Fibroblast of villous mesenchyme (primary cell): ENCODE measurements around the gene CDX2. TPM values are rescaled to one million over a fixed set of nuclear protein-coding genes. Genes with fewer than 3 reads are reported as not detected.

Experiments used
- DNase-seq: peaks from one replicate; pipeline ENCODE4 v3.0.0-alpha.2; 2010; ENCODE audit warnings: low read depth
- H3K4me3 ChIP-seq: 2 replicates; pipeline ENCODE4 v1.5.1; 2011; ENCODE audit warnings: low read depth, mild to moderate bottlenecking, low read length
- total RNA-seq: library from RNA; depleted of rRNA; stranded (reverse); fragments of >200 nt; gene quantifications from 2 replicates; pipeline ENCODE4 v1.2.3, GENCODE V29; 2012
- TF ChIP-seq, protein P1 (sequence below): IDR thresholded peaks from 2 replicates; pipeline ENCODE4 v1.5.1; 2012; ENCODE audit warnings: low read depth, mild to moderate bottlenecking, low read length; ENCODE audit not compliant: insufficient read depth

The CDX2 gene
- total RNA-seq, 1 donor: not detected

DNA sequence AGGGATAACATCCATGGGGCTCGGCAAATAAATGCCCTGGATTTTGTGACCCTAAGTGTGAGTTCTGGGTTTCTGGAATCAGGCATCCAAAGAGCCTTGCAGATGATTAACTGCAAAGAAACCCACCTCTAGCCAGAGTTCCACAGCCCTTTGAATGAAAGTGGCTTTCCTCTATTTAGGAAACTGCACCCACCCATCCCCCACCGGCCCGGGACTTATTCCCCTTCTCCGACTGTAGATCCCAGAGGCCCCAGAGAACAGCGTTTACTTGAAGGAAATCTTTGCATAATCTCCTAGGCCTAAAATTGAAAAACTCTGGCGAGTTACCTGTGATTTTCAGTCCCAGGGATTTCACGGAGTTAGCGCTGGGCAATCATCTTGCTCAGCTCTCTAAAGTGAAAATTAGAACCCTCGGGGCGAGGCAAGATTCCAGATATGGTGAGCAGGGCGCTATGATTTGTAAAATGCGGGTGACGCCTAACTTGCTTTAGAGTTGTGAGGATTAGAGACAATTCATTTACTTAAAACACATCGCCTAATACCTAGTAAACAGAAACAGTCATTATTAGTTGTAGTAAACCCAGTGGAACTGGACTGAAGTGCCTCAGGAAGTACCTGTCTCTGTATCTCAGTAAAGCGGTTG lies 10.0 kb upstream of the CDX2 start:
- no peak overlapping the region for H3K4me3 ChIP-seq
- DNase-seq: no peak

DNA sequence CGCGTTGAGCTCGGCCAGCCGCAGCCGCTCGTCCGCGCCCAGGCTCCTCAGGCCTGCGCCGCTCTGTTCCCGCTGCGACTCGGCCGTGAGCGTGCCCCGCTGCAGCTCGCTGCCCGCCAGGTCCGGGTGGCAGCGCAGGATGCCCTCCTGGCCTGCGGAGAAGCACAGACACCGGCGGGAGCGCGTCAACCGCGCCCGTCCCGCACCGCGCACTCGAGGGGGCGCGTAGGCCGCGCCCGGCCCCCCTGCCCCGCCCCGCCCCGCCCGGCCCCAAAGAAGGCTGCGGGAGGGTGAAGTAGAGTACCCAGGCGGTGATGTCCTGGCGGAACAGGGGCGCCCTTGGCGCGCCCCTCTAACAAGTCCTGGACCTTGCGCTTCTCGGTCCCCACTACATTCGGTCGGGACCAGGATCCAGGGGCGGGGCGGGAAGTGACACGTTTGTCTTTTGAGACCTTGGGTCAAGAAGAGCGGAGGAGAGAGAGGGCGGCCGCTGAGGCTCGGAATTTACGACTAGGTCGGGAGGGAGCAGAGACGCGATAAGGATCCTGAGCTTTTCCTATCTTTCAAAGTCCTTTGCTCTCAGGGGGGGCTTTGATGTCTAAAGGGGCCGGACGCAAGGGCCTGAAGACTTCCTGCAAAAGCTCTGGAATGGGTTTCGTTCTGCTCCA lies 9.3 kb upstream of the CDX2 start:
- no peak for DNase-seq
- no peak overlapping the region for H3K4me3 ChIP-seq
- TF ChIP-seq, protein P1, sequence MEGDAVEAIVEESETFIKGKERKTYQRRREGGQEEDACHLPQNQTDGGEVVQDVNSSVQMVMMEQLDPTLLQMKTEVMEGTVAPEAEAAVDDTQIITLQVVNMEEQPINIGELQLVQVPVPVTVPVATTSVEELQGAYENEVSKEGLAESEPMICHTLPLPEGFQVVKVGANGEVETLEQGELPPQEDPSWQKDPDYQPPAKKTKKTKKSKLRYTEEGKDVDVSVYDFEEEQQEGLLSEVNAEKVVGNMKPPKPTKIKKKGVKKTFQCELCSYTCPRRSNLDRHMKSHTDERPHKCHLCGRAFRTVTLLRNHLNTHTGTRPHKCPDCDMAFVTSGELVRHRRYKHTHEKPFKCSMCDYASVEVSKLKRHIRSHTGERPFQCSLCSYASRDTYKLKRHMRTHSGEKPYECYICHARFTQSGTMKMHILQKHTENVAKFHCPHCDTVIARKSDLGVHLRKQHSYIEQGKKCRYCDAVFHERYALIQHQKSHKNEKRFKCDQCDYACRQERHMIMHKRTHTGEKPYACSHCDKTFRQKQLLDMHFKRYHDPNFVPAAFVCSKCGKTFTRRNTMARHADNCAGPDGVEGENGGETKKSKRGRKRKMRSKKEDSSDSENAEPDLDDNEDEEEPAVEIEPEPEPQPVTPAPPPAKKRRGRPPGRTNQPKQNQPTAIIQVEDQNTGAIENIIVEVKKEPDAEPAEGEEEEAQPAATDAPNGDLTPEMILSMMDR: no peak

More for the DNA sequence above, 10.0 kb upstream of the CDX2 start:
- TF ChIP-seq, protein P1: no peak

DNA sequence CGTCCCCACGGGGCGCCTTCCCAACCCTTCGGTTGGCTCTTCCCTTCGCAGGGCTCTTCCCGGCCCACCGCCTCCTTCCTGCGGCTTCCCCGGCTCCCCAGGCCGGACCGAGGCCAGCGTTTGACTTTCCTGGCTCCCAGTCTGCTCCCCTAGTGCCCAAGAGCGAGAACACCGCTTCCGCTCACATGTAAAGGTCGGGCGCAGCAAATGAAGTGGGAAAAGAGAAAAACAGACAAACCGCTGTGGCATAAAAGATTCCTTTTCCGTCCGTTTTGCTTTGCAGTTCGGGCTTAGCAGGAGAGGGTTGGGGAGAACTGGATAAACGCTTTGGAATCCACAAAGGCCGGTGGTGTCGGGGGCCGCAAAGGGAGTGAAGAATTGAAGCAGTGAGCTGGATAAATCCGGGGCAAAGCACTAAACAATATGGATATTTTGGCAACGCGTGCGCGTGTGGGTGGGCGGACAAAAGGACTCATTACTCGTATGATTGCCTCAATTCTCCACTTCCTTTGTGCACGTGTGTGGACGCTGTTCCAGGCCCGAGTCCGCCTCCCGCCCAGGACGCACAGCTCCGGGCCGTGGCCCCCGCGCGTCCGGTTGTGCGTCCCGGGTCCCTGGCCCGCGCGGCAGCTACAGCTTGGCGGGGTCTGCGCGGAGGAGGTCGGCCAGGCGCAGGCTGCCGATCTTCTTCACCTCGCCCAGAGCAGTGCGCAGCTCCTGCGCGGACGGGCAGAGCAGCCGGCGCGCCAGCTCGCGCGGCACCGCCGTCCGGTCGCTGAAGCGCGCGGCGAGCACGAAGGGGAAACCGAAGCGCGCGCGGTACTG lies 8.6 kb upstream of the CDX2 start:
- TF ChIP-seq, protein P1: no peak
- no peak for DNase-seq
- H3K4me3 ChIP-seq: no peak overlapping the region

DNA sequence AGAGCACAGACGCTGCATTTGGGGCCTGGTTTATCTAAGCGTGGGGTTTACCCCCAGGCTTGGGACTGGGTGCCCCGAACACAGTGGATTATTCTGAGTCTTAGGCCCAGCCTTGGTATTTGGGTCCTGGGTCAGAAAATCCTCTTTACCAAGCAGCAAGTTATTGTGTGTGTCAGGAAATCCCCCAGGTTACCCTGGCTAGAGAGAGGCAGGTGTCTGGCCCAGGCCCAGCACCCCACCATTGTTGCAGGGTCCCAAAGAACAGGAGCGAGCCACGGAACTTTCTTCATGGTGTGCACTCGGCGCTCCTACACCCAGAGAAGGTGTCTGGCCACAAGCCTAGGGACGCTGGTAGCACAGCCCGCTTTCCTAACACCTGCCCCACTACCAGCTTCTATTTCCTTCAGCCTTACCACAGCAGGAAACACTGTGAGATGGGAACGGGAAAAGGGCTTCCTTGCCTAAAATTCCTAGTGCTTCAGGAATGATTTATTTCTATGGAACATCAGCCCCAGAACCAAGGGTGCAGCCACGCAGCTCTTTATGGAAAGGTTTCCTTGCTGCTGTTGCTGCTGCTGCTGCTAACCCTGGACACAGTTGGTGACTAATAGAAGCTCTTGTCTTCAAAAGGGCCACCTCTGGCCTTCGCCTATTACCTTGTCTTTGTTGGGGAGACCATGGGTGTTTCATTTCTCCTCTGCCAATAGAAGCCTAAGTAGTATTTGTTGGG lies 7.4 kb upstream of the CDX2 start:
- no peak overlapping the region for H3K4me3 ChIP-seq
- no peak for DNase-seq
- TF ChIP-seq, protein P1: no peak

DNA sequence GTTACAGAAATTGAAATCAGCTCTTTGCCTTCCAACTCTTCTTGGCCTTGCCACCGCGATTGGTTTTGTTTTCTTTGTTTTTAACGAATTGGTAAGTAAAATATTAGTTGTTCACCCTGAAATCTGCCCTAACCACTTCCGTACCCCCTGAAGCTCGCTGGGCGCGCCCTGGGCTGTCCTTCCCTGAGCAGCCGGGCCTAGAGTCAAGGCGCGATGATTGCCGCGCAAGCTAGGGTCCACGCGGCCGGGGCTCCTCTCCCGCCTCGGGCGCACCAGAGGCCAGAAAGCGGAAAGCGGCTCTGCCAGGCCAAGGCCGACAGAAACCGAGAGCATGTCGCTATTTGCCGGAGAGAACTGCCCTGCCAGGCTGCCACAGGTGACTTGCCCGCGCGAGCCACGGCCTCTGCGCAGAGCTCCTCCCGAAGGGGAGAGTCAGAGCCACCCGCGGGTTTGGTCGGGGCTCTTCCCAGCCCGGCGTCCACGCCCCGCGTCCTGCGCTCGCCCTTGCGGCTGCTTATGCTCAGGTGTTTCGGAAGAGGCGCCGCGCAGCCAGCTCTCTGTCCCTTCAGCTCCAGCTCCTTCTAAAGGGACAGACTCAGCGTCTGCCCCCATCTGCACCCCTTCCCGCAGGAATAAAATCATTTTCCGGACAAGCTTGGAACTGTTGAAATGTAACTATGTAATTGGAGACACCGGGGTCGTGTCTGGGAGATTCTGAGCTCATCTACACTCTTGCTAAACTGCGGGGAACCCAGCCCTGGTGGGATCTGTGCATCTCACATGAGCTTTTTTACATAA lies 6.6 kb upstream of the CDX2 start:
- no peak overlapping the region for H3K4me3 ChIP-seq
- TF ChIP-seq, protein P1: no peak
- no peak for DNase-seq

DNA sequence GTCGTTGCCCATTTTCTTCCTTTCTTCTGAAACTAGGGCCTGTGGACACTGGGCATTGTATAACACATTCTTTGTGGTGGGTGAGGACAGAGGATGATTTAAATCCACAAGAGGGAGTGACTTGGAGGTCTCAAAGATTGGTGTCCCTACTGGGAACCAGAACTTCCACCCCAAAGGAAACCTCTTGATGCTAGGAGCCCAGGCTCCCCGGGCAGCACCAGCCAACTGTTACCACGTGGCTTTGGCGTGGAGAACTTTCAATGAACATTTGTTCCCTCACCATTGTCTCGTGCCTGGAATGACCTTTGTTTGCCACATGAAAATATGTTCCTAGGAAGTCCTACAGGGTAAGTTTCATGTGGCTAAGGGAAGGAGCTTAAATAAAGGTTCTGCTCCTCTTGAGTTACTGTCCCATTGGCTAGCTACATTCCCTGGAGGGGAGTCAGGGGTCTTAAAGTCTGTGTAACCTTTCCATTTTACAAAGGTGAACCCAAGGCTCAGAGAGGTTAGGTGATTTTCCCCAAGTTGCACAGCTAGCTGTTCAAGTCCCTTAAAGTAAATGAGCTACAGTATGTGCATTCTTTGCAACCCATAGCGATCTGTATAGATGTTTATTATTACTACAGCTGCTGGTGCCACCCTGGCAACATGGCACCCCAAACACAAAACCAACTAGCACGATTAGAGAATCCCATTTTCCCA lies 5.0 kb upstream of the CDX2 start:
- TF ChIP-seq, protein P1: no peak
- DNase-seq: no peak
- no peak overlapping the region for H3K4me3 ChIP-seq
